GM12878 (cell line): ENCODE data around the gene SLC35A5. TPM values are rescaled to one million over a fixed set of nuclear protein-coding genes. Genes with fewer than 3 reads are reported as not detected.

Experiments
- ATF3 ChIP-seq: IDR thresholded peaks from 2 replicates; pipeline ENCODE4 v1.6.1; 2011; ENCODE audit warnings: low read depth, mild to moderate bottlenecking, low read length, moderate library complexity, borderline replicate concordance; ENCODE audit errors: extremely low read depth
- FOS ChIP-seq: IDR thresholded peaks from 3 replicates; pipeline ENCODE4 v1.6.1; 2011; ENCODE audit warnings: borderline replicate concordance; ENCODE audit not compliant: insufficient read length; ENCODE audit errors: extremely low read depth
- IRF5 ChIP-seq: fragments of 450-650 bp; IDR thresholded peaks from 2 replicates; pipeline ENCODE4 v1.6.1; 2017; ENCODE audit warnings: borderline replicate concordance
- MEF2B ChIP-seq: fragments of 450-650 bp; IDR thresholded peaks from 2 replicates; pipeline ENCODE4 v1.6.1; 2018; ENCODE audit warnings: mild to moderate bottlenecking, moderate library complexity; ENCODE audit not compliant: partially characterized antibody, poor library complexity, severe bottlenecking
- NFXL1 ChIP-seq: fragments of 450-650 bp; IDR thresholded peaks from 2 replicates; pipeline ENCODE4 v1.6.1; 2017; ENCODE audit warnings: antibody characterized with exemption, mild to moderate bottlenecking, borderline replicate concordance
- NFYA ChIP-seq: IDR thresholded peaks from 2 replicates; pipeline ENCODE4 v1.6.1; 2011; ENCODE audit warnings: low read depth, mild to moderate bottlenecking, low read length, improper control_type of control experiment, borderline replicate concordance
- NRF1 ChIP-seq: conservative IDR thresholded peaks from 2 replicates; pipeline ENCODE4 v1.6.1; 2011; ENCODE audit warnings: mild to moderate bottlenecking, low read depth, low read length, improper control_type of control experiment
- SIN3A ChIP-seq: IDR thresholded peaks from 2 replicates; pipeline ENCODE4 v1.6.1; 2012; ENCODE audit warnings: low read depth, low read length, improper control_type of control experiment
- SMARCA5 ChIP-seq: fragments of 450-650 bp; IDR thresholded peaks from 2 replicates; pipeline ENCODE4 v1.6.1; 2017; ENCODE audit warnings: mild to moderate bottlenecking
- SREBF2 ChIP-seq: IDR thresholded peaks from 2 replicates; pipeline ENCODE4 v1.6.1; 2012; ENCODE audit warnings: mild to moderate bottlenecking, low read length
- TCF3 ChIP-seq: IDR thresholded peaks from 2 replicates; pipeline ENCODE4 v1.6.1; 2012; ENCODE audit warnings: low read depth, mild to moderate bottlenecking, low read length, borderline replicate concordance; ENCODE audit not compliant: insufficient read depth
- ZBED1 ChIP-seq: IDR thresholded peaks from 2 replicates; pipeline ENCODE4 v1.6.1; 2016; ENCODE audit warnings: borderline replicate concordance
- ZNF384 ChIP-seq: IDR thresholded peaks from 2 replicates; pipeline ENCODE4 v1.6.1; 2012; ENCODE audit warnings: low read depth, mild to moderate bottlenecking, low read length, improper control_type of control experiment, borderline replicate concordance
- ZNF592 ChIP-seq: fragments of 450-650 bp; IDR thresholded peaks from 2 replicates; pipeline ENCODE4 v1.6.1; 2017; ENCODE audit warnings: mild to moderate bottlenecking, moderate library complexity
- polyA plus RNA-seq, 11 experiments: library from polyadenylated mRNA; depleted of rRNA in 4 of 11; unstranded in 6 of 11; stranded (reverse) in 5 of 11; fragments of >200 nt; fragmentation: Nextera tagmentation in 4 of 11; fragmentation: Illumina TruSeq in 1 of 11; extraction: Ambion mirVana in 4 of 11; extraction: Trizol in 1 of 11; gene quantifications; 1 replicate in 1 of 11; 2 replicates in 10 of 11; pipeline versions ENCODE4 v1.2.1 to v1.2.3, GENCODE V29; 2011 to 2016; ENCODE audit warnings: inconsistent platforms in 2 of 11, missing spikeins in 2 of 11, low read depth in 1 of 11
- total RNA-seq, 4 experiments: library from RNA; depleted of rRNA in 3 of 4; stranded (reverse); fragments of >200 nt in 3 of 4; fragmentation: Illumina TruSeq in 1 of 4; extraction: Trizol in 1 of 4; gene quantifications; 2 replicates each; pipeline versions ENCODE4 v1.2.1 to v1.2.3, GENCODE V29; 2013 to 2021
- TF ChIP-seq, protein P1 (sequence below): fragments of 450-650 bp; IDR thresholded peaks from 2 replicates; pipeline ENCODE4 v1.6.1; 2017; ENCODE audit warnings: mild to moderate bottlenecking
- TF ChIP-seq, protein P2 (sequence below): IDR thresholded peaks from 2 replicates; pipeline ENCODE4 v1.6.1; 2012; ENCODE audit warnings: low read length, inconsistent platforms
- TF ChIP-seq, protein P3 (sequence below): fragments of 450-650 bp; IDR thresholded peaks from 2 replicates; pipeline ENCODE4 v1.6.1; 2017; ENCODE audit warnings: mild to moderate bottlenecking, low read depth, inconsistent platforms; ENCODE audit not compliant: poor library complexity, severe bottlenecking

Gene SLC35A5
- total and polyA plus RNA-seq, 10 of the 15 experiments (the other 5 are each of a cell fraction or from before 2014, with no cell fraction given), result 10.9 to 38.1 (median 16.0) TPM

DNA sequence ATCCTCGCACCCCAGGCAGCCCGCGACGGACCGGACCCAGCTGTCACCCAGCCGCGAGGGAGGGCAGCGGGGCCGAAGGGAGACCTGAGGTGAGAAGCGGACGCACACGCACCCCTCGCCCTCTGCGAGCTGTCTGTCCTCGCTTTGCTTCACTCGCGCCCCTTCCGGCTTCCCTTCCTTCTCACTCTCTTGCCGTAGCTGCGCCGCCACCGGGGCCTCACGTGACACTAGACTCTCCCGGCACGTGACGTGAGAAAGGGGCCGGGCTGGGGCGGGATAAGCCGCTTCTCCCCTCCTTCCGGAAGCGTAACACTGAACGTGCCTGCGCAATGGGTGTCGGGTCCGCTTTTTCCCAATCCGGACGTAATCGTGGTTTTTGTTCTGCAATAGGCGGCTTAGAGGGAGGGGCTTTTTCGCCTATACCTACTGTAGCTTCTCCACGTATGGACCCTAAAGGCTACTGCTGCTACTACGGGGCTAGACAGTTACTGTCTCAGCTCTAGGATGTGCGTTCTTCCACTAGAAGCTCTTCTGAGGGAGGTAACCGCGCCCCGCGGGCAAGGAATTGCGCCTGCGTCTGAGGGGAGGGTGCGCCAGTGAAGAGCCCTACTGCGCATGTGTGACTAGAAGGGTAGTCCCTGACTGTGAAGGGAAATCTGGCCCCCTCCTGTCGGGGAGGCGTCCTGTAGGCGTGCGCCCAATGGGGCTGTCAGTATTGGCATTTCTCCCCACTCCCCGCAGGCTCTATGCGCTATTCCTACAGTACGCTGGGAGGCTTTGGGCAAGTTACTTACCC is at the start of gene SLC35A5, which contains the start of gene ATG3 (continued):
- TF ChIP-seq ZNF592, result no peak
- no peak for TF ChIP-seq SREBF2
- no peak for TF ChIP-seq NFXL1
- peak; percentile 71; the same call in 1 of the 2 replicates for TF ChIP-seq ZBED1
- peak; percentile 92 for TF ChIP-seq MEF2B
- peak; percentile 45; the same call in 1 of the 2 replicates for TF ChIP-seq SMARCA5
- no peak for TF ChIP-seq ZNF384
- TF ChIP-seq NRF1, result peak; percentile 66
- TF ChIP-seq, protein P1, sequence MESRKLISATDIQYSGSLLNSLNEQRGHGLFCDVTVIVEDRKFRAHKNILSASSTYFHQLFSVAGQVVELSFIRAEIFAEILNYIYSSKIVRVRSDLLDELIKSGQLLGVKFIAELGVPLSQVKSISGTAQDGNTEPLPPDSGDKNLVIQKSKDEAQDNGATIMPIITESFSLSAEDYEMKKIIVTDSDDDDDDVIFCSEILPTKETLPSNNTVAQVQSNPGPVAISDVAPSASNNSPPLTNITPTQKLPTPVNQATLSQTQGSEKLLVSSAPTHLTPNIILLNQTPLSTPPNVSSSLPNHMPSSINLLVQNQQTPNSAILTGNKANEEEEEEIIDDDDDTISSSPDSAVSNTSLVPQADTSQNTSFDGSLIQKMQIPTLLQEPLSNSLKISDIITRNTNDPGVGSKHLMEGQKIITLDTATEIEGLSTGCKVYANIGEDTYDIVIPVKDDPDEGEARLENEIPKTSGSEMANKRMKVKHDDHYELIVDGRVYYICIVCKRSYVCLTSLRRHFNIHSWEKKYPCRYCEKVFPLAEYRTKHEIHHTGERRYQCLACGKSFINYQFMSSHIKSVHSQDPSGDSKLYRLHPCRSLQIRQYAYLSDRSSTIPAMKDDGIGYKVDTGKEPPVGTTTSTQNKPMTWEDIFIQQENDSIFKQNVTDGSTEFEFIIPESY, result no peak
- no peak for TF ChIP-seq NFYA
- peak; percentile 88 for TF ChIP-seq FOS
- peak; percentile 100 for TF ChIP-seq ATF3
- TF ChIP-seq IRF5, result no peak
- TF ChIP-seq TCF3, result peak; percentile 32; the same call in 1 of the 2 replicates
- peak; percentile 67 for TF ChIP-seq SIN3A
- TF ChIP-seq, protein P2, sequence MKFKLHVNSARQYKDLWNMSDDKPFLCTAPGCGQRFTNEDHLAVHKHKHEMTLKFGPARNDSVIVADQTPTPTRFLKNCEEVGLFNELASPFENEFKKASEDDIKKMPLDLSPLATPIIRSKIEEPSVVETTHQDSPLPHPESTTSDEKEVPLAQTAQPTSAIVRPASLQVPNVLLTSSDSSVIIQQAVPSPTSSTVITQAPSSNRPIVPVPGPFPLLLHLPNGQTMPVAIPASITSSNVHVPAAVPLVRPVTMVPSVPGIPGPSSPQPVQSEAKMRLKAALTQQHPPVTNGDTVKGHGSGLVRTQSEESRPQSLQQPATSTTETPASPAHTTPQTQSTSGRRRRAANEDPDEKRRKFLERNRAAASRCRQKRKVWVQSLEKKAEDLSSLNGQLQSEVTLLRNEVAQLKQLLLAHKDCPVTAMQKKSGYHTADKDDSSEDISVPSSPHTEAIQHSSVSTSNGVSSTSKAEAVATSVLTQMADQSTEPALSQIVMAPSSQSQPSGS, result no peak
- TF ChIP-seq, protein P3, sequence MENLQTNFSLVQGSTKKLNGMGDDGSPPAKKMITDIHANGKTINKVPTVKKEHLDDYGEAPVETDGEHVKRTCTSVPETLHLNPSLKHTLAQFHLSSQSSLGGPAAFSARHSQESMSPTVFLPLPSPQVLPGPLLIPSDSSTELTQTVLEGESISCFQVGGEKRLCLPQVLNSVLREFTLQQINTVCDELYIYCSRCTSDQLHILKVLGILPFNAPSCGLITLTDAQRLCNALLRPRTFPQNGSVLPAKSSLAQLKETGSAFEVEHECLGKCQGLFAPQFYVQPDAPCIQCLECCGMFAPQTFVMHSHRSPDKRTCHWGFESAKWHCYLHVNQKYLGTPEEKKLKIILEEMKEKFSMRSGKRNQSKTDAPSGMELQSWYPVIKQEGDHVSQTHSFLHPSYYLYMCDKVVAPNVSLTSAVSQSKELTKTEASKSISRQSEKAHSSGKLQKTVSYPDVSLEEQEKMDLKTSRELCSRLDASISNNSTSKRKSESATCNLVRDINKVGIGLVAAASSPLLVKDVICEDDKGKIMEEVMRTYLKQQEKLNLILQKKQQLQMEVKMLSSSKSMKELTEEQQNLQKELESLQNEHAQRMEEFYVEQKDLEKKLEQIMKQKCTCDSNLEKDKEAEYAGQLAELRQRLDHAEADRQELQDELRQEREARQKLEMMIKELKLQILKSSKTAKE, result peak; percentile 48
